SK-N-SH (cell line): ENCODE results near the gene CAPZA2. TPM values are rescaled to one million over a fixed set of nuclear protein-coding genes. Genes with fewer than 3 reads are reported as not detected.

Experiments used
- CTCF ChIA-PET: fragments of 300-600, 350-600 bp; formaldehyde crosslinking; extraction: SDS; loops from one replicate; lab custom pipeline; 2021; lab: Yijun Ruan, JAX
- POLR2A ChIA-PET: fragments of 350-600 bp; sonication (Branson Sonifier 250); formaldehyde crosslinking; extraction: SDS; loops from one replicate; lab custom pipeline; 2020; ENCODE audit warnings: antibody characterized with exemption, inconsistent platforms; lab: Yijun Ruan, JAX
- DNase-seq: peaks from one replicate; pipeline ENCODE4 v3.0.0; 2012
- H2AFZ ChIP-seq: fragments of 200-600 bp; sonication (generic); 2 replicates; pipeline ENCODE4 v1.8.1; 2016; ENCODE audit warnings: antibody characterized with exemption, mild to moderate bottlenecking, low read depth
- H3F3A ChIP-seq: fragments of 200-600 bp; sonication (generic); replicated peaks from 2 replicates; pipeline ENCODE3; 2016; ENCODE audit warnings: antibody characterized with exemption, mild to moderate bottlenecking; ENCODE audit not compliant: insufficient read depth
- H3K27ac ChIP-seq, 2 experiments: fragments of 200-500 bp in 1 of 2; fragments of 200-600 bp in 1 of 2; sonication (Bioruptor generic) in 1 of 2; sonication (generic), shearing (Covaris generic) in 1 of 2; 2 replicates each; pipeline versions ENCODE4 v1.5.1 to v1.6.1; 2014 to 2016; ENCODE audit warnings: low read depth in 2 of 2, inconsistent platforms in 1 of 2, low read length in 1 of 2, mild to moderate bottlenecking in 1 of 2, mixed read lengths in 1 of 2
- H3K27me3 ChIP-seq: fragments of 200-600 bp; sonication (generic), shearing (Covaris generic); 2 replicates; pipeline ENCODE4 v1.6.1; 2016; ENCODE audit warnings: mixed run types; ENCODE audit not compliant: insufficient read depth
- H3K36me3 ChIP-seq, 2 experiments: fragments of 200-500 bp in 1 of 2; fragments of 200-600 bp in 1 of 2; sonication (Bioruptor generic) in 1 of 2; sonication (generic) in 1 of 2; replicated peaks in 1 of 2; 2 replicates each; pipeline versions ENCODE3 to v1.5.1; 2014 to 2016; ENCODE audit warnings: low read length in 1 of 2, mild to moderate bottlenecking in 1 of 2; ENCODE audit not compliant: insufficient read depth in 2 of 2, control insufficient read depth in 1 of 2
- H3K4me1 ChIP-seq, 2 experiments: fragments of 200-500 bp in 1 of 2; fragments of 200-600 bp in 1 of 2; sonication (Bioruptor generic) in 1 of 2; sonication (generic), shearing (Covaris generic) in 1 of 2; 2 replicates each; pipeline versions ENCODE4 v1.5.1 to v1.6.1; 2014 to 2016; ENCODE audit warnings: low read depth in 1 of 2, low read length in 1 of 2, mixed run types in 1 of 2; ENCODE audit not compliant: insufficient read depth in 2 of 2, control insufficient read depth in 1 of 2
- H3K4me2 ChIP-seq: fragments of 200-600 bp; sonication (generic), shearing (Covaris generic); 2 replicates; pipeline ENCODE4 v1.6.1; 2017; ENCODE audit warnings: mixed run types
- H3K4me3 ChIP-seq, 2 experiments: fragments of 200-500 bp in 1 of 2; fragments of 200-600 bp in 1 of 2; sonication (Bioruptor generic) in 1 of 2; sonication (generic), shearing (Covaris generic) in 1 of 2; 2 replicates each; pipeline versions ENCODE4 v1.5.1 to v1.8.1; 2014 to 2016; ENCODE audit warnings: low read depth in 2 of 2, inconsistent platforms in 1 of 2, low read length in 1 of 2, mild to moderate bottlenecking in 1 of 2, mixed read lengths in 1 of 2, moderate library complexity in 1 of 2
- H3K79me2 ChIP-seq: fragments of 200-600 bp; sonication (generic); 2 replicates; pipeline ENCODE4 v1.8.1; 2017; ENCODE audit warnings: mild to moderate bottlenecking; ENCODE audit not compliant: insufficient read depth
- H3K9ac ChIP-seq: fragments of 200-600 bp; sonication (generic); 2 replicates; pipeline ENCODE4 v1.6.1; 2017; ENCODE audit warnings: mixed run types
- H3K9me2 ChIP-seq: fragments of 200-600 bp; sonication (generic); 2 replicates; pipeline ENCODE4 v1.6.1; 2017; ENCODE audit warnings: mixed run types
- H3K9me3 ChIP-seq: fragments of 200-600 bp; sonication (generic); 2 replicates; pipeline ENCODE4 v1.6.1; 2017; ENCODE audit warnings: mixed run types, mild to moderate bottlenecking, moderate library complexity
- H4K20me1 ChIP-seq: fragments of 200-600 bp; sonication (generic); 2 replicates; pipeline ENCODE4 v1.6.1; 2017; ENCODE audit warnings: mild to moderate bottlenecking, mixed run types; ENCODE audit not compliant: insufficient read depth
- CHD2 ChIP-seq: fragments of 150-350 bp; IDR thresholded peaks from 2 replicates; pipeline ENCODE4 v1.6.1; 2018; ENCODE audit warnings: low read length; ENCODE audit not compliant: partially characterized antibody
- EP300 ChIP-seq, 2 experiments: IDR thresholded peaks; 2 replicates each; pipeline versions ENCODE4 v1.4.0 to v1.6.1; 2012; ENCODE audit warnings: borderline replicate concordance in 1 of 2, low read depth in 1 of 2, low read length in 1 of 2
- FOXJ3 ChIP-seq: sonication (generic); formaldehyde crosslinking; IDR thresholded peaks from 2 replicates; pipeline ENCODE4 v1.5.1; 2020; ENCODE audit warnings: mild to moderate bottlenecking, missing genetic modification reagents
- FOXM1 ChIP-seq: IDR thresholded peaks from 2 replicates; pipeline ENCODE4 v1.4.0; 2012; ENCODE audit warnings: low read depth, mild to moderate bottlenecking
- GABPA ChIP-seq: IDR thresholded peaks from 2 replicates; pipeline ENCODE4 v1.4.0; 2012; ENCODE audit warnings: low read depth, mild to moderate bottlenecking
- GATA2 ChIP-seq: sonication (generic); formaldehyde crosslinking; IDR thresholded peaks from 2 replicates; pipeline ENCODE4 v1.5.0; 2020; ENCODE audit warnings: mild to moderate bottlenecking, missing genetic modification reagents
- JUND ChIP-seq: IDR thresholded peaks from 2 replicates; pipeline ENCODE4 v1.4.0; 2012
- MAX ChIP-seq: IDR thresholded peaks from 2 replicates; pipeline ENCODE4 v1.4.0; 2012; ENCODE audit warnings: low read depth
- MEF2A ChIP-seq: IDR thresholded peaks from 2 replicates; pipeline ENCODE4 v1.4.0; 2012; ENCODE audit warnings: low read depth, borderline replicate concordance
- MXI1 ChIP-seq: IDR thresholded peaks from 2 replicates; pipeline ENCODE4 v1.6.1; 2012; ENCODE audit warnings: mild to moderate bottlenecking, low read depth, low read length, improper control_type of control experiment
- PBX3 ChIP-seq: IDR thresholded peaks from 2 replicates; pipeline ENCODE4; 2012
- POLR2AphosphoS5 ChIP-seq: IDR thresholded peaks from 2 replicates; pipeline ENCODE4 v1.6.1; 2012; ENCODE audit warnings: low read depth, low read length
- RAD21 ChIP-seq: IDR thresholded peaks from 2 replicates; pipeline ENCODE4 v1.6.1; 2012; ENCODE audit warnings: mild to moderate bottlenecking, low read length
- RCOR1 ChIP-seq: fragments of 150-350 bp; IDR thresholded peaks from 2 replicates; pipeline ENCODE4 v1.6.1; 2017; ENCODE audit warnings: antibody characterized with exemption, low read length
- REST ChIP-seq: IDR thresholded peaks from 2 replicates; pipeline ENCODE4 v1.6.1; 2012; ENCODE audit warnings: mild to moderate bottlenecking, low read depth, low read length, moderate library complexity
- RFX5 ChIP-seq: IDR thresholded peaks from 2 replicates; pipeline ENCODE4 v1.6.1; 2012; ENCODE audit warnings: mild to moderate bottlenecking, improper control_type of control experiment, low read length
- TAF1 ChIP-seq: IDR thresholded peaks from 2 replicates; pipeline ENCODE4 v1.6.1; 2012; ENCODE audit warnings: low read depth, mild to moderate bottlenecking, low read length, moderate library complexity, borderline replicate concordance
- TCF12 ChIP-seq: IDR thresholded peaks from 2 replicates; pipeline ENCODE4 v1.4.0; 2012
- TEAD4 ChIP-seq: IDR thresholded peaks from 2 replicates; pipeline ENCODE4 v1.4.0; 2012; ENCODE audit warnings: mild to moderate bottlenecking, borderline replicate concordance; ENCODE audit not compliant: insufficient read depth
- USF2 ChIP-seq: fragments of 150-350 bp; IDR thresholded peaks from 2 replicates; pipeline ENCODE4 v1.6.1; 2017; ENCODE audit warnings: antibody characterized with exemption, low read length, low read depth, borderline replicate concordance
- YY1 ChIP-seq: IDR thresholded peaks from 2 replicates; pipeline ENCODE4 v1.4.0; 2012; ENCODE audit warnings: low read depth, mild to moderate bottlenecking
- ZBTB33 ChIP-seq: IDR thresholded peaks from 2 replicates; pipeline ENCODE4 v1.4.0; 2012; ENCODE audit warnings: low read depth, borderline replicate concordance
- WGBS: methylation state at CpG from one replicate; pipeline ENCODE4 v1.1.6; 2017; ENCODE audit warnings: low lambda C conversion rate; 5-methylcytosine and 5-hydroxymethylcytosine counted together
- polyA plus RNA-seq, 3 experiments: library from polyadenylated mRNA; depleted of rRNA; stranded (reverse); fragments of >200 nt; gene quantifications; 2 replicates each; pipeline ENCODE4 v1.2.3, GENCODE V29; 2012

CAPZA2 gene
- polyA plus RNA-seq, 1 of the 3 experiments (the other 2 are of a cell fraction): 44.6 TPM

- H3F3A ChIP-seq: peaks cover 8% of the 10 kb centered on the region
- peak; percentile 87 for DNase-seq
- peak overlapping the region; percentile 83 for H3K4me2 ChIP-seq
- WGBS: 1% methylated on average over 39 of the region's 63 CpGs
- no peaks in the 10 kb centered on the region for H4K20me1 ChIP-seq
- ChIA-PET CTCF (interaction anchor here (0.7 to 3.0 kb wide), 9 partner anchors 18 to 180 kb away, joined by 3 to 18 read pairs (median 5); partner anchors contain the start of gene CAPZA2), POLR2A (interaction anchor here (0.9 to 1.5 kb wide), 4 partner anchors 13 to 92 kb away, joined by 3 to 6 read pairs (median 4); partner anchors contain the start of gene CAPZA2)
- peak overlapping the region; percentile 97 for H3K9ac ChIP-seq
- H3K9me3 ChIP-seq: no peaks in the 10 kb centered on the region
- peak overlapping the region; percentile 27 for H2AFZ ChIP-seq
- peaks cover 19 to 23% of the 10 kb centered on the region in 2 experiments; a peak in 3 of 4 replicates for H3K4me1 ChIP-seq
- peak overlapping the region; percentile 85 to 91 for H3K4me3 ChIP-seq
- H3K79me2 ChIP-seq: peaks cover 51% of the 10 kb centered on the region
- no peaks in the 10 kb centered on the region for H3K27me3 ChIP-seq
- H3K9me2 ChIP-seq: no peaks in the 10 kb centered on the region
- H3K36me3 ChIP-seq: peaks cover 0 to 3% of the 10 kb centered on the region in 2 experiments
- peak overlapping the region; percentile 97 for H3K27ac ChIP-seq
- no peak; the same call in 1 of the 2 replicates for TF ChIP-seq TCF12
- peak; percentile 90 for TF ChIP-seq MAX
- peak; percentile 51; the same call in 1 of the 2 replicates for TF ChIP-seq RFX5
- TF ChIP-seq YY1: peak; percentile 73; the same call in 1 of the 2 replicates
- TF ChIP-seq RAD21: no peak
- TF ChIP-seq USF2: no peak
- TF ChIP-seq PBX3: no peak
- no peak for TF ChIP-seq FOXJ3 (CRISPR knock-in tag)
- TF ChIP-seq FOXM1: no peak
- no peak for TF ChIP-seq MEF2A
- TF ChIP-seq GABPA: peak; percentile 4; the same call in 1 of the 2 replicates
- TF ChIP-seq EP300 (IDR thresholded peaks at IDR 0.05; ENCODE audit: borderline replicate concordance in 1 of 2, low read depth in 1 of 2, low read length in 1 of 2): peak in 1 of 2 experiments; percentile 28; a peak in 1 of 4 replicates
- TF ChIP-seq TEAD4: no peak
- TF ChIP-seq RCOR1: peak; percentile 49; the same call in 1 of the 2 replicates
- peak; percentile 60 for TF ChIP-seq POLR2AphosphoS5
- TF ChIP-seq REST: 0 out of 2 replicates have a peak, but pooled peaks have one; percentile 55
- TF ChIP-seq GATA2 (CRISPR knock-in tag): no peak
- TF ChIP-seq TAF1: peak; percentile 78
- TF ChIP-seq JUND: peak; percentile 57
- TF ChIP-seq MXI1: peak; percentile 90
- no peak for TF ChIP-seq ZBTB33
- peak; percentile 87 for TF ChIP-seq CHD2
Observed at GRCh38 chr7:116953906-116954838, 91.8 kb downstream of the CAPZA2 start.
